Karpas-422 (cell line): ENCODE results near the gene RBM3. TPM values are rescaled to one million over a fixed set of nuclear protein-coding genes. Genes with fewer than 3 reads are reported as not detected.
A peak's percentile ranks its signal among the peaks of the same experiment; 100 is the strongest.

ENCODE experiments used
- DNase-seq: peaks from one replicate; pipeline ENCODE4 v3.0.0-alpha.2; 2015
- H2AFZ ChIP-seq: fragments of 200-600 bp; sonication (generic); 2 replicates; pipeline ENCODE4 v1.6.1; 2014; ENCODE audit warnings: antibody characterized with exemption, low read length, mixed read lengths
- H3K27ac ChIP-seq: fragments of 200-600 bp; sonication (generic); 2 replicates; pipeline ENCODE4 v1.5.1; 2014; ENCODE audit warnings: mild to moderate bottlenecking, low read length, moderate library complexity
- H3K27me3 ChIP-seq: fragments of 200-600 bp; sonication (generic); 2 replicates; pipeline ENCODE4 v1.6.1; 2014; ENCODE audit warnings: low read length, mixed read lengths
- H3K36me3 ChIP-seq: fragments of 200-600 bp; sonication (generic); 2 replicates; pipeline ENCODE4 v1.6.1; 2014; ENCODE audit warnings: low read length, mixed read lengths; ENCODE audit not compliant: insufficient read depth
- H3K4me1 ChIP-seq: fragments of 200-600 bp; sonication (generic); 2 replicates; pipeline ENCODE4 v1.6.1; 2014; ENCODE audit warnings: mild to moderate bottlenecking, low read length, mixed read lengths
- H3K4me2 ChIP-seq: fragments of 200-600 bp; sonication (generic); 2 replicates; pipeline ENCODE4 v1.6.1; 2014; ENCODE audit warnings: low read length, low read depth, mild to moderate bottlenecking; ENCODE audit not compliant: poor library complexity, severe bottlenecking
- H3K4me3 ChIP-seq: fragments of 200-600 bp; sonication (generic); 2 replicates; pipeline ENCODE4 v1.5.1; 2014; ENCODE audit warnings: mild to moderate bottlenecking, antibody characterized with exemption, low read length, mixed read lengths
- H3K79me2 ChIP-seq: fragments of 200-600 bp; sonication (generic); 2 replicates; pipeline ENCODE4 v1.6.1; 2014; ENCODE audit warnings: mild to moderate bottlenecking, low read length, mixed read lengths
- H3K9ac ChIP-seq: fragments of 200-600 bp; sonication (generic); 2 replicates; pipeline ENCODE4 v1.6.0; 2014; ENCODE audit warnings: low read length
- H3K9me2 ChIP-seq: fragments of 200-600 bp; sonication (generic), shearing (Covaris generic); replicated peaks from 2 replicates; pipeline ENCODE4 v1.6.0; 2014; ENCODE audit warnings: mild to moderate bottlenecking, low read length, moderate library complexity; ENCODE audit not compliant: insufficient read depth
- H3K9me3 ChIP-seq: fragments of 300-700, 200-600 bp; sonication (generic); 2 replicates; pipeline ENCODE4 v1.6.1; 2014; ENCODE audit warnings: low read length, mixed read lengths
- H4K20me1 ChIP-seq: fragments of 200-600 bp; sonication (generic); 2 replicates; pipeline ENCODE4 v1.6.1; 2014; ENCODE audit warnings: mild to moderate bottlenecking, antibody characterized with exemption, low read length, low read depth; ENCODE audit not compliant: insufficient read depth
- total RNA-seq: library from RNA; depleted of rRNA; stranded (reverse); fragments of >200 nt; shearing (Covaris generic); gene quantifications from 2 replicates; pipeline ENCODE4 v1.2.3, GENCODE V29; 2014; ENCODE audit warnings: low replicate concordance

The RBM3 gene
- total RNA-seq, 1 experiment from 2014 or later, result 183 TPM

GRCh38 chrX:48560056-48560455 is 14.2 kb upstream of the RBM3 start:
- Histone ChIP-seq H3K9me3 (no peaks in the 10 kb centered on the region), H3K9me2 (no peaks in the 10 kb centered on the region), H3K9ac (no peak overlapping the region), H3K4me2 (no peak overlapping the region), H3K27me3 (no peaks in the 10 kb centered on the region), H3K36me3 (no peaks in the 10 kb centered on the region), H3K79me2 (no peaks in the 10 kb centered on the region), H2AFZ (no peak overlapping the region), H4K20me1 (no peaks in the 10 kb centered on the region), H3K4me3 (no peak overlapping the region), H3K4me1 (no peaks in the 10 kb centered on the region), H3K27ac (no peak overlapping the region)
- DNase-seq, result no peak

GRCh38 chrX:48560681-48561080 is 13.6 kb upstream of the RBM3 start:
- Histone ChIP-seq H2AFZ (no peak overlapping the region), H3K27me3 (no peaks in the 10 kb centered on the region), H3K4me2 (no peak overlapping the region), H4K20me1 (no peaks in the 10 kb centered on the region), H3K9me2 (no peaks in the 10 kb centered on the region), H3K27ac (no peak overlapping the region), H3K79me2 (no peaks in the 10 kb centered on the region), H3K4me3 (no peak overlapping the region), H3K36me3 (no peaks in the 10 kb centered on the region), H3K4me1 (no peaks in the 10 kb centered on the region), H3K9ac (no peak overlapping the region), H3K9me3 (no peaks in the 10 kb centered on the region)
- DNase-seq, result no peak

- H4K20me1 ChIP-seq, result no peaks in the 10 kb centered on the region
- H3K27ac ChIP-seq, result no peak overlapping the region
- no peak overlapping the region for H3K4me3 ChIP-seq
- no peak overlapping the region for H3K9ac ChIP-seq
- no peaks in the 10 kb centered on the region for H3K27me3 ChIP-seq
- H3K79me2 ChIP-seq, result peaks cover 1% of the 10 kb centered on the region
- no peak overlapping the region for H3K4me2 ChIP-seq
- H3K9me3 ChIP-seq, result no peaks in the 10 kb centered on the region
- H3K4me1 ChIP-seq, result peaks cover 13% of the 10 kb centered on the region
- DNase-seq, result no peak
- peaks cover 1% of the 10 kb centered on the region for H3K36me3 ChIP-seq
- H3K9me2 ChIP-seq, result no peaks in the 10 kb centered on the region
- no peak overlapping the region; the same call in 1 of the 2 replicates for H2AFZ ChIP-seq
Measured at GRCh38 chrX:48569958-48570357, 4.3 kb upstream of the RBM3 start.

GRCh38 chrX:48573690-48574269 is 504 bp upstream of the RBM3 start:
- Histone ChIP-seq H3K9me3 (no peaks in the 10 kb centered on the region), H3K4me1 (peaks cover 27% of the 10 kb centered on the region), H3K9me2 (no peaks in the 10 kb centered on the region), H3K9ac (peak overlapping the region; percentile 44), H3K27ac (no peak overlapping the region), H3K79me2 (peaks cover 10% of the 10 kb centered on the region), H2AFZ (no peak overlapping the region), H3K36me3 (peaks cover 28% of the 10 kb centered on the region), H3K4me2 (peak overlapping the region; percentile 52), H3K4me3 (peak overlapping the region; percentile 59), H3K27me3 (no peaks in the 10 kb centered on the region), H4K20me1 (0 out of 2 replicates have a peak, but pooled peaks cover 5% of the 10 kb centered on the region)
- DNase-seq, result no peak

GRCh38 chrX:48575642-48576041 is 1.4 kb downstream of the RBM3 start:
- H3K79me2 ChIP-seq, result peaks cover 10% of the 10 kb centered on the region
- H3K27ac ChIP-seq, result no peak overlapping the region; the same call in 1 of the 2 replicates
- H3K9ac ChIP-seq, result peak overlapping the region; percentile 90
- H2AFZ ChIP-seq, result no peak overlapping the region
- no peak for DNase-seq
- no peaks in the 10 kb centered on the region for H3K9me2 ChIP-seq
- peaks cover 26% of the 10 kb centered on the region for H3K4me1 ChIP-seq
- H3K4me2 ChIP-seq, result peak overlapping the region; percentile 83
- H3K4me3 ChIP-seq, result peak overlapping the region; percentile 72
- H3K27me3 ChIP-seq, result no peaks in the 10 kb centered on the region
- 0 out of 2 replicates have a peak, but pooled peaks cover 5% of the 10 kb centered on the region for H4K20me1 ChIP-seq
- H3K9me3 ChIP-seq, result no peaks in the 10 kb centered on the region
- peaks cover 28% of the 10 kb centered on the region for H3K36me3 ChIP-seq

- 0 out of 2 replicates have a peak, but pooled peaks cover 5% of the 10 kb centered on the region for H4K20me1 ChIP-seq
- no peaks in the 10 kb centered on the region for H3K9me2 ChIP-seq
- H3K36me3 ChIP-seq, result peaks cover 28% of the 10 kb centered on the region
- peaks cover 10% of the 10 kb centered on the region for H3K79me2 ChIP-seq
- no peak overlapping the region for H2AFZ ChIP-seq
- H3K4me3 ChIP-seq, result peak overlapping the region; percentile 72; the same call in 1 of the 2 replicates
- no peak overlapping the region for H3K27ac ChIP-seq
- DNase-seq, result no peak
- 0 out of 2 replicates have a peak overlapping the region, but pooled peaks have one; percentile 90 for H3K9ac ChIP-seq
- peaks cover 21% of the 10 kb centered on the region for H3K4me1 ChIP-seq
- H3K27me3 ChIP-seq, result no peaks in the 10 kb centered on the region
- H3K4me2 ChIP-seq, result peak overlapping the region; percentile 83
- H3K9me3 ChIP-seq, result no peaks in the 10 kb centered on the region
Measured at GRCh38 chrX:48576108-48576507, 1.8 kb downstream of the RBM3 start.

- no peak overlapping the region for H2AFZ ChIP-seq
- H3K9me3 ChIP-seq, result no peaks in the 10 kb centered on the region
- H3K36me3 ChIP-seq, result peaks cover 28% of the 10 kb centered on the region
- H3K4me2 ChIP-seq, result no peak overlapping the region
- peaks cover 10% of the 10 kb centered on the region for H3K79me2 ChIP-seq
- peaks cover 17% of the 10 kb centered on the region for H3K4me1 ChIP-seq
- H3K9ac ChIP-seq, result no peak overlapping the region
- H3K27ac ChIP-seq, result no peak overlapping the region
- no peaks in the 10 kb centered on the region for H3K27me3 ChIP-seq
- H3K9me2 ChIP-seq, result no peaks in the 10 kb centered on the region
- H4K20me1 ChIP-seq, result 0 out of 2 replicates have a peak, but pooled peaks cover 5% of the 10 kb centered on the region
- no peak overlapping the region for H3K4me3 ChIP-seq
- peak; percentile 51 for DNase-seq
Measured at GRCh38 chrX:48578661-48579128, 4.4 kb downstream of the RBM3 start.

GRCh38 chrX:48579259-48579658 is 5.0 kb downstream of the RBM3 start:
- Histone ChIP-seq H3K79me2 (peaks cover 10% of the 10 kb centered on the region), H3K36me3 (peaks cover 28% of the 10 kb centered on the region)
- peak; percentile 50 for DNase-seq

More at GRCh38 chrX:48579259-48579658, 5.0 kb downstream of the RBM3 start:
- Histone ChIP-seq H4K20me1 (0 out of 2 replicates have a peak, but pooled peaks cover 5% of the 10 kb centered on the region), H3K4me3 (no peak overlapping the region), H2AFZ (no peak overlapping the region), H3K9me2 (no peaks in the 10 kb centered on the region), H3K9me3 (no peaks in the 10 kb centered on the region), H3K27ac (no peak overlapping the region), H3K27me3 (no peaks in the 10 kb centered on the region), H3K4me1 (peaks cover 14% of the 10 kb centered on the region), H3K9ac (no peak overlapping the region), H3K4me2 (no peak overlapping the region)
